Amniotic epithelial cell (primary cell): ENCODE results near the gene RAB34.
"Not testable (repeated sequence)": the region's sequence is repeated elsewhere in the genome, so short reads cannot be mapped to it uniquely, and the experiment has no call there.

Experiments
- DNase-seq: peaks from one replicate; pipeline ENCODE4 v3.0.0-alpha.2; 2010; ENCODE audit warnings: low read depth

The RAB34 gene

GRCh38 chr17:28745786-28746411 is 28.2 kb upstream of the RAB34 start:
- no peak for DNase-seq

GRCh38 chr17:28744972-28745785 is 27.5 kb upstream of the RAB34 start:
- DNase-seq = peak; percentile 55

DNA sequence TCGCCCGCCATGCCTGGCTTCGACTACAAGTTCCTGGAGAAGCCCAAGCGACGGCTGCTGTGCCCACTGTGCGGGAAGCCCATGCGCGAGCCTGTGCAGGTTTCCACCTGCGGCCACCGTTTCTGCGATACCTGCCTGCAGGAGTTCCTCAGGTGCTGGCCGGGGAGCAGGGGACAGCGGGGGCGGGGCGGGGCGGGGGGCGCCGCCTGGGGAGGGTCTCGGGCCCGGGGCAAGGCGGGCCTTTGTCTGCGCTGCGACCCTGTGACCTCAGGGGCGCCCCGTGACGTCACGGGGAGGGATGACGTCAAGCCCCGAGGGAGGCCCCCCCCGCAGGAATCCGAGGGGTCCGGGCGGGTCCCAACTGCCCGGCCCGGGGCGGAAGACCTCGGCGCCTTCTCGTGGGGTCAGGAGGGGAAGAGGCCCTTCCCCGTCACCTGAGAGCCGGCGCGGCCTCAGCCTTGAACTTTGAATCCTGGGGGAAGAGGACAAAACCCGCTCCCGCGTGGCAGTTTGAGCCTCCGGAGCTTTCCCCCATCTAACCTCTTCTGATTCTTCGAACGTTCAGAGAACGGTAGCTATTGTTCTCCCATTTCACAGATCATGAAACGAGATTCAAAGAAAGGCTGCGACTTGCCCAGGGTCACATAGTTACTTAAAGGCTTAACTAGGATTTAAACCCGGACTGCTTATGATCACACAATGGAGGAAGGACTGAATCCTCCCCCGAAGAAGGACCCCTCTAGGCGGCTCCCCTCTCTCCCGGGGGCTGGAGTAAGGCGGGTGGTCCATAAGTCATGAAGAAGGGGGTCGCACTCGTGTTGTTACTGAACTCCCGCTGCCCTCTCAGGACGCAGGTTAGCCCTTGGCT is 26.7 kb upstream of the RAB34 start:
- peak; percentile 28 for DNase-seq

GRCh38 chr17:28743243-28744103 is 25.8 kb upstream of the RAB34 start, which contains the start of gene TRAF4:
TSS of gene TRAF4 (plus strand) at chr17:28744011. CDS start at chr17:28744113, 102 bp downstream.
- DNase-seq = peak; percentile 81

DNA sequence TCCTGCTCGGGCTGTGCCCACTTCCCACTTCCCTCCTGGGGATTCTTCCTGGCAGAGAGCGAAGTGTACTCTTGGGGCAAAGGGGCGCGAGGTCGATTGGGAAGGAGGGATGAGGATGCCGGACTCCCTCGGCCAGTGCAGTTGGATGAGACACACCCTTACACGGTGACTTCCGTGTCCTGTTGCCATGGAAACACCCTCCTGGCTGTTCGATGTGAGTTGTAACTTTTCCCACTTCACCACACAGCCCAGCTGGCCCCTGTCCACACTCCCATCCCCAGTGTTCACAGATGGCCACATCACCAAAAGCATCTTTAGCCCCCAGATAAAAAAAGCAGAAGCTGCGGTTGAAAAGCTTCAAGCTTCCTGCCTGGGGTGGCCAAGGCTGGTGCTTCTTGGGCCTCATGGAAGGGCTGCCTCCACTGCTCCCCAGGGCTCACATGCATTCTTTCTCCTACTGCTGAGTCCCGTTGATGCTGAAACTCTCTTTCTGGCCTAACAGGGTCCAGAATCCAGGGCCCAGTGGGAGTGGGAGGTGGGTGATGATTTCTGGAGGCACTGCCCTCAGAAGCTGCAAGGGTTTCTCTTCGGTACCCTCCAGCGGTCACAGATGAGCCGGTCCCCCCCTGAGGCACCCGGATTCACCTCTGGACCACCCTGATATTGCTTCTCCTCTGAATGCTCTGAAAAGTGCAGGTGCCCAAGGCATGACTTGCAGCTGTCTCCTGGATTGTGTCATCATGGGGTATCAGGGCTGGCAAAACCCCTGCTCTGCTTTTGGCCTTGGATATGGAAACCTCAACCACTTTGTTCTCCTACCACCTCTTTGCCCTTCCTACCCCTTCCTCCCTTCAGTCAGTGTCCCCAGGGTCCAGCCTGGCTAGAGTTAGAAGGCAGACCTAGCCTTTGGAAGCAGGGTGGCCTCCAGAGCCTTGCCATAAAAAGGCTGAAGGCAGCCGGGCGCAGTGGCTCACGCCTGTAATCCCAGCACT is 24.0 kb upstream of the RAB34 start:
- no peak for DNase-seq

GRCh38 chr17:28740406-28741357 is 23.0 kb upstream of the RAB34 start:
- DNase-seq = no peak

DNA sequence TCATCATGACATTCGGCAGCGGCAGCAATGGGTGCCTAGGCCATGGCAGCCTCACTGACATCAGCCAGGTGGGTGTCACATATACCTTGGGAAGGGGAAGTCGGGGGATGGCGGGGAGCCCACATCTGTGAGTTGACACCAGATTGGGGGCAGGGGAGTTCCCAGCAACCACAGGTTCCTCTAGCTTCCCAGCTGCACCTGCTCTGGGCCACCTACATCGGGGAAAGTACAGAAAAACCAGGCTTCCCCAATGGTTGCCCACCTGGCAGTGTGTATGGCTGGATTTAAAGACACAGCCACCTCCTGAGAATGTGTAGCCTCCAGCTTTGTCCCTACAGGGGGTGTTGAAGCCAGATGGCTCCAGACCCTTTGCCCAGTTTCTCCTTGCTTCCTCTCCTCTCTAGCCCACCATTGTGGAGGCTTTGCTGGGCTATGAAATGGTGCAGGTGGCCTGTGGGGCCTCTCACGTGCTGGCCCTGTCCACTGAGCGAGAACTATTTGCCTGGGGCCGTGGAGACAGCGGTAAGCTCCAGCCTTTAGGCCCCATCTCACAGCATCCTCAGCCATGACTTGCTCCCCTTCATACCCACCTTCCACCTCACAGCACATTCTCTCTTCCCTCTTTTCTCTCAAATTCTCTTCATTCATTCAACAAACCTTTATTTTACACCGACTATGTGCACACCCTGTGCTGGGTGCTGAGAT is 21.2 kb upstream of the RAB34 start:
- no peak for DNase-seq

DNA sequence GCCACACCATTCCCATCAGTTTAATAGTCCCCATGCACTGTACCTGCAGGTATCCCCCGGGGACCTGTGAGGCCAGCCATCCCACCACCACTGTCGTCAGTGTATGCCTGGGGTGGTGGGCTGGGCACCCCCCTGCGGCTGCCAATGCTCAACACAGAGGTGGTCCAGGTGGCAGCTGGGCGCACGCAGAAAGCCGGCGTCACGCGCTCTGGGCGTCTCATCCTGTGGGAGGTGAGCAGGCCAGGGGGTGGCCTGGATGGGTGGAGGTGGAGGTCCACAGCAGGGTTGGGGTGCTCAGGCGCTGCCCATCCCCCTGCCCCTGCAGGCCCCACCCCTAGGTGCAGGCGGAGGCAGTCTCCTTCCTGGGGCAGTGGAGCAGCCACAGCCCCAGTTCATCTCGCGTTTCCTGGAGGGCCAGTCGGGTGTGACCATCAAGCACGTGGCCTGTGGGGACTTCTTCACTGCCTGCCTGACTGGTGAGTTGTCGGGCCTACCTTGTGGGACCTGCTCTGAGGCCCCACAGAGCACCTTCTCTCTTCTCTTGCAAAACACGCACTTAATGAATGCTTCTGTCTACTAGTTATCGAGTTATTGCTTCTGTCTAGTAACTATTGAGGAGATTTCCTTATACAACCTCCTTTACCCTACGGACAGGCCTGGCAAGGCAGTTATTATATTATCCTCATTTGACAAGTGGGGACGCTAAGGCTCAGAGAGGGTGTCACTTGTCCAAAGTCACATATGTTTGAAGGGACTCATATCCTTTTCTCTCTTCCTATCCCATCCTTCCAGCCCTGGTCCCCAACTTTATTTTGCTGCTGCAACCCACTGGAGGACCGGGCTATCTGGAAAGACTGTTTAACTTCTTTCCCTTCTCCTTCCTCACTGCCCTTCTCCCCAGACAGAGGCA is 20.4 kb upstream of the RAB34 start:
- no peak for DNase-seq

GRCh38 chr17:28737316-28737715 is 19.6 kb upstream of the RAB34 start:
- DNase-seq = no peak

GRCh38 chr17:28735913-28736769 is 18.5 kb upstream of the RAB34 start:
- not testable (repeated sequence) for DNase-seq

- DNase-seq = no peak
Measured at GRCh38 chr17:28735242-28735722, 17.6 kb upstream of the RAB34 start.

GRCh38 chr17:28734712-28735241 is 17.1 kb upstream of the RAB34 start:
- no peak for DNase-seq

DNA sequence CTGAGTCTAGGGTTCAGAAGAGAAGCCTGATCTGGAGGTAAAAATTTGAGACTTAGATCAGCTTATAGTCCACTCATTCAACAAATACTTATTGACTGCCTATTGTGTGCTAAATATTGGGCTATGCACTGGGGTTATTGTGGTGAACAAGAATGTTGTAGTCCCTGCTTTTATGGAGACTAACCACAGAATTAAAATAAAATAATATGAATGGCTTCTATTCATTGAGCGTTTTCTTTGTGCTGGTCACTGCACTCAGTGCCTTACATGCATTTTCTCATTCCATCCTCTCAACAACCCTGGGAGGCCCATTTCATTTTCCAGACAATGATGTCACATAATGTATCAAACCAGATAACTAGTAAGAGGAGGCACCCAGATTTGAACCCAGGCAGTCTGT is 15.7 kb upstream of the RAB34 start:
- no peak for DNase-seq

DNA sequence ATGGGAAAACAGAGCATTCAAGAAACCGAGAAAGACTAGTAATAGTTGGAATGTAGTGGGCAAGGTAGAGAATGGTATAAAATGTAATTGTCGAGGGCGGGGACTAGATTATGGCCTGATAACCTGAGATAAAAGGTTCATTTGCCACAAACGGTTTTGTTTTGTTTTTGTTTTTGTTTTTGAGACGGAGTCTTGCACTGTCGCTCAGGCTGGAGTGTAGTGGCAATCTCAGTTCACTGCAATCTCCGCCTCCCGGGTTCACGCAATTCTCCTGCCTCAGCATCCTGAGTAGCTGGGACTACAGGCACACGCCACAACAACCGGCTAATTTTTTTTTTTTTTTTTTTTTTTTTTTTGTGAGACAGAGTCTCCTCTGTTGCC is 12.3 kb upstream of the RAB34 start:
- DNase-seq = no peak

- DNase-seq = peak; percentile 87
Measured at GRCh38 chr17:28728364-28729200, 10.9 kb upstream of the RAB34 start, which contains the start of gene NEK8. TSS of gene NEK8 (plus strand) at chr17:28728788. CDS start at chr17:28728814, 26 bp downstream.
